HG03558 (cell line): ENCODE measurements around the gene OLIG3.

Experiments
- ATAC-seq: cut with Tn5 transposase; IDR thresholded peaks from one replicate; pipeline ENCODE4 v1.9.1; 2021; ENCODE audit warnings: moderate number of reproducible peaks; ENCODE audit not compliant: unreplicated experiment; ENCODE audit errors: extremely low read depth

The OLIG3 gene

DNA sequence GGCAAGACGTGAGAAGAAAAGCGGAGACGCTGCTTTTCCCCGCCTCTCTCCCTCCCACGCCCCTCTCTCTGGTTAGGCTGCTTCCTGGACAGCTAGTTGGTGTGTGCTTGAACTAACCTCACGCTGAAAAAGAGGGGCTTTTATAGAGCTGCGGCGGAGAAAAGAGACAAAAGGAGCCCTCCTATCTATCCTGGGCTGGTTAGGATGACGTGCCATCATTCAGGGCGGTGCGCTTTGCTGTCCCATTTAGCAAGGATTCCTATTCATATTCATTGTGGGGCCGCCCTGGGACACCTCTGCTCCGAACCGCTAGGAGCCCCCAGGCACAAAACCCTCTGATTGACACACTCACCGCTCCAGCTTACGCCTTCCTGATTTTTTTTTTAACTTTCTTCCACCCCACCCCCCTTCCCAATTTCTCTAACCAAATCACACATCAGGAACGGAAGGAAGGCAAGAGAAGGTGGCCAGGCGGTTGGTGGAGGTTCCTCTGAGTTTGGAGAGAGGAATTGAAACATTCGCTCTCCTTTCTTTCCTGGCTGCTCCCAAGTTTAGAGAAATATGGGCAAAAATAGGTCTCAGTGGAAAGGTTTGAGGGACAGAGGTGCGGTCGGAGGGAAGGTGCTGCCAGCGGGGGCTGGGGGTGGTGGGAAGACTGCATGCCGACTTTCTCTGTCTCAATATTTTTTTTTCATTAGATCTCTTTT lies at the start of gene OLIG3:
OLIG3 (minus strand) TSS at position 114 of the 707 bp plus-strand sequence. CDS start 224 bp downstream, outside the sequence.
- ATAC-seq: no peak

DNA sequence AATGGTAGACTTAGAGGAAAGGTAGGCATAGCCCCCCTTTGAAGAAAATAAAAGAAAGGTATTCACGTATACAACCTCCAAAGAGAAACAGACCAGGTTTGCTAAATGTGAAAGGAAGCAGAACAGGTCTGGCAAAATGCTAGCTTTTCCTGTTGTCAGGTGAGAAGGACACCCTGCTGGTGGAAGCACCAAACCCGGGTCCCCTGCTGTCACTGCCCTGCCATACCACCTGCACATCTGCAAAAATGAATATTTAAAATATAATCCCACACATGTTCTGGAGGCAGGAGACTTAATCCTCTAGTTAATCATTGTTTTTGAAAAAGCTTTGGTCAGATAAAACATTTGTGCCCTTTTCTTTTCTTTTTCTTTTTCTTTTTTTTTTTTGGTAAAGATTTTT lies 48.9 kb upstream of the OLIG3 start:
- ATAC-seq: no peak

- ATAC-seq: no peak
Observed at GRCh38 chr6:137542713-137543112, 48.5 kb upstream of the OLIG3 start.

DNA sequence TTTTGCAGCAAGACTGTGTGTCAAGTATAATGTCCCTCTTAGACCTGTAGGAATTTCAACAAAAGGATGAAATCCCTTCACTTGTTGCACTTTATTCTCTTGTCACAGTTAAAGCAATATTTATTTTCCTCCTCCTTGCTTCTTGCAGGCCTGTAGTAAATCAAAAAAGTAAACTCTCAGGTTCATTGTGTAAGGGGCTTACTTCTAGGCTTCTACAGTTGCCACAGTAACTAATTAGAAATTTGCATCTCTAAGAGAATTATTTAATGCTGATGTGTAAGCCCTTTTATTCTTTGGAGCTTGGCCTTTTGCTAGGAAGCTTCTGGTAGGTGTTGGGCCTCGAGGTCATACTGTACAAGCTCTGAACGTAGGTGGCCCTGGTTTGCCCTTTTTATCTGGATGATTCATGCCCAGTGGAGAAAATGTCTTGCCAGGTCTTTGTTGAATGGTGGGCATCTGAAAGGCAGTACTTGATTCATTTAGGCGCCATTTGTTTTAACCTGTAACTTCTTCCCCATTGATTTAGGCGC lies 47.4 kb upstream of the OLIG3 start:
- no peak for ATAC-seq

DNA sequence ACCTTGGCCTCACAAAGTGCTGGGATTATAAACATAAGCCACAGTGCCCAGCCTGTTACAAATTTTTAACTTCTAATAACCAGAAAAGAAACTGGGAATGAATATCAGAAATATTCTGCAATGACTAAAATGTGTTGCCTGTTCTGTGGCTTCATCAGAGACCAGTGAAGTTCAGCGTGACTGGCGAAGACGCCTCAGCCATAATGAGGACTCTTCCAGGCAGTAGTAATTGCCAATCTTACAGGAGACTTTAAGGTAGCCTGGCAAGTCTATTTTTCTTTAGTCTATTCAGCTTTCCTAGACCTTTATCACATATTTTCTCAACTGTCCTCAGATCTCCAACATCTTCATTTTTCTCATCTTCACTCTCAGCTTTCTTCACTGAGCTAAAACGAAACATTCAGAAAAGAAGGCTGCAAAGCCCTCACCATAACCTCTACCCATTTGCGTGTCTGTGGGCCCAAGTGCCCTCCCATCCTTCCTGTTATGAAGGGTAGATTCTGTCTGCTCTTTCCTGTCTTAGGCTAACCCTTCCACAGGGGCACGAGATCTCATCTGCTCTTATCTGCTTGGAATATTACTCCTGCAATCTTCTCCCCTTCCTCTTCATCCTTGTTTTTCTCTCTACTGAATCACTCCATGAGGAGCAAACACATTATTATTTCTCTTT lies 42.0 kb upstream of the OLIG3 start:
- ATAC-seq: no peak

- no peak for ATAC-seq
Observed at GRCh38 chr6:137531376-137532092, 37.3 kb upstream of the OLIG3 start.

DNA sequence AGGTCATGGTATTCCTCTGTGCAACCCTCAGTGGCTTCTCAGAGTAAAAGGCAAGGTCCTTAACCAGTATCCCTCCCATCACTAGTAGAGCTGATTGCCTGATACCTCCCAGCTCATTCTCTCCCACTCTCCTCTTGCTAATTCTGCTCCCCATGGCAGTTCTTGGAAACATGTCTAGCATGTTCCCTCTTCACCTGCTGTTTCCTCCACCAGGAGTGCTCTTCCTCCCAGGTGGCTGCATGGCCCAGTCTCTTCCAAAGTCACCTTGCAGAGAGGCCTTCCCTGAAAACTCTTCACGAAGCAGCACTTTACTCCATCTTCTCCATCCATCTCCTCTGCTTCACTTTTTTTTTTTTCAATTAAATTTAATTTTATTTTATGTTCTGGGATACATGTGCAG lies 36.2 kb upstream of the OLIG3 start:
- no peak for ATAC-seq

DNA sequence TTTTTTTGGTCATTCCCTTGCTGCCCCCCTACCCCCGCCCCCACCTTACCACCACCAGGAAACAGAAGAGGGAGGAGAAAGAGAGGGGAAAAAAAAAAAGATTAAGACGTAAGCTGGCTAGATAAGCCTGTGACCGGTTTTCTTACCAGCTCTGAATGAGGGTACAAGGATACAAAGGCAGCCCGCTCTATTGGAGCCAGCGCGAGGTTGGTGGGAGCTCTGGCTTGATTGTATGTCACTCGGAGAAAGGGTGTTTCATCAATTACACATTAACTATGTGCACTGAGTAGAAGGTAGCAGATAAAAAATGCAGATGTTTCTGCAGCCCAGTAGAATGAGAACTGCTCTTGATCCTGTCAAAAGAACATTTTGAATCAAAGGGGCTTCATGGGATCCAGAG lies 28.6 kb upstream of the OLIG3 start:
- ATAC-seq: no peak

- ATAC-seq: no peak
Observed at GRCh38 chr6:137522198-137522798, 28.1 kb upstream of the OLIG3 start.

DNA sequence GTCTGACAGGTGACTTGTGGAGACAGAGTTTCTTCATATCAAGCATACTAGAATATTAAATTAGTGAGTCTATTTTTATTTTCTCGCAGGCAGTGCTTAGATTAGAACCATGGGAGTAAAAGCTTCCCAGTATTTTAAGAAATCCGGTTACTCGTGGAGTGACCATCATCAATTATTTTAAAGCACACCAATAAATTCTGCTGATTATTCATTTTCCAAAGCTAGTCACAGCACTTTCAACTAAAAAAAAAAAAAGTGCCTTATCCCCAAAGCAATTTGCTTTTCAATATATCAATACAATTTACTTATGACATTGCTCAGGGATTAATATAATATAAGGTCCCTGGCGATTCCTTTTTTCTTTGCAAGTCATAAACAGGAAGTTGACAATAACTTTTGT lies 26.3 kb upstream of the OLIG3 start:
- no peak for ATAC-seq

DNA sequence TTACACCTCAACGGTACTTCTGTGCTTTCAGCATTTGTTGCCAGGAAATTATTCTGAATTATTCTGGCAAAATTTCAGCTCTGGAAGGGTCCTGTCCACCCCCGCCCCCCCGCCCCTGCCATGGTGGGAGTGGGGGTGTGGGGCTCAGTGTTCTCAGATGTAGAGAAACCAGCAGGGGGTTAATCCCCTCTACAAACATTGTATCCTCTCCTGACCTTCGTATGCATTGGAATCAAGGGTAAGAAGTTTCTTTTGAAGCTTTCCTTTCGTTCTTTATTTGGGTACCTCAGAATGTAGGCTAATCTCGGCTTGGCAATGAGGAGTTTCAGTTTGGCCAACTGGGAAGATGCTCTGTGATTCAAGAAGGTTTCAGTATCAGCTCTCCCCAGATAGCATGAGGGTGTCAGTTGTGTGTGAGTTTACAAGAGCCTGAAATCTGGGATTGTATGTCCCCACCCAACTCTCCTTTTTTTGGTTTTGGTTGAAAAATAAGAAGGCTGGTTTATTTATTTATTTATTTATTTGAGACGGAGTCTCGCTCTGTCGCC lies 25.5 kb upstream of the OLIG3 start:
- no peak for ATAC-seq

DNA sequence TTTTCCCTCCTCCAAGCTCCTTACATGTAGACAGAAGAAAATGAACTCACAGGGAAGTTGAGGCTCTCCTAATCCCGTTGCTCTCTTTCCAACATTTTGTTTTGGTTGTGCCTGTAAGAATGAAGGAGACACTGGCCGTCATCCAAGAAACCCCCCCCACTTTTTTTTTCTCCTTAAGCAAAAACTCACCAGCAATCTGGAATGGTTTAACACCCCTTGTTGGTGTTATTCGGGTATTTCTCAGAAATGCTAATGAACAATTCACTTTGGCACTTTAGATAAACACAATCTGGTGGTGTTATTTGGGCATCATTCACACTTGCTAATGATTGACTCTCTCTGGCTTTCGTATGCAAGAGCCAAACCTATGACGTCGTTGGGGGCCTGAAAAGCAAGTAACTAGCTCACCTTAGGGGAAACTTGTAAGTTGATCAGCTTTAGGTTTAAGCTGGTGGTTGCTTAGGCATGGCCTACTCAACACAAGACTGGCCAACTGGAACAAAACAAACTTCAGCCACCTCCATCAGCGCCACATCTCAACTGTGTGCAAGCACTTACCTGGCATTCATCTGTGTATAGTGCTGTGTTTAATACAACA lies 24.3 kb upstream of the OLIG3 start:
- ATAC-seq: no peak

GRCh38 chr6:137514418-137514817 lies 20.2 kb upstream of the OLIG3 start:
- no peak for ATAC-seq

DNA sequence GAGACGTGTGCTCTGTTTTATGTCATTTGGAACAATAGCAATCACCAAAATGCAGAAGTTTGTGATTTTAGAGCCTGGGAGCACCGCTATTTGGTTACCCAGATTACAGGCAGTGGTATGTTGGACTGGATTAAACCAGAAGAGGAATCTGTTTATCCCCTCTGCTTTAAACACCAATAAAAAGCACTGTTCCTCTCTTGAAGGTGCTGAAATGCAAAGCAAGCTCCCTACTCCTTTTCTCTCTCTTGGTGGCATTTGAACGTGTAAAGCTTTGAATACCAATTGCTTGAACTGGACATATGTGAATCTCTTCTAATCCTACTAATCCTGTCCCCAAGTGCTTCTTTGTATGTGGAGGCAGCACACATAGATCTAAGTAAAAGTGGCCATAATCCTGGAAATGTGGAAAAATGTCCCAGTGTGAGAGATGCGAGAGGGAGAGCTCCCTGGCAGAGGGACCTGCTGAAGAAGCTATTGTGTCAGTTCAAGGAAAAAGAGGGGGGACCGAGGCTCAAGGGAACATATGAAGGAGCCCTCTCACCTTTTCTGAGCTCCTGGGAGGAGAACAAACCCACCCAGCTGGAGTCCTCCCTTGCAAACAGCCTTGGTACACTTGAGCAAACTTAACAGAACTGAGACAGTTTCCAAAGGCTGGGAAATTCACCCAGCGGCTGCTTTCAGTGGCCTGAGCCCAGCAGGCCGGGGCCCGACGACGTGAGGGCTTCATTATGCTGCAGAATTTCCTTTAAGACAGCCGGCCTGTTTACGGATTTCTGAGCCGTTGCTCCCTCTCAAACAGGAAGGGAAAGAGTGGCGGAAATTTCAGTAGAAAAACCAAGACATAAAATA lies 18.8 kb upstream of the OLIG3 start:
- ATAC-seq: no peak

DNA sequence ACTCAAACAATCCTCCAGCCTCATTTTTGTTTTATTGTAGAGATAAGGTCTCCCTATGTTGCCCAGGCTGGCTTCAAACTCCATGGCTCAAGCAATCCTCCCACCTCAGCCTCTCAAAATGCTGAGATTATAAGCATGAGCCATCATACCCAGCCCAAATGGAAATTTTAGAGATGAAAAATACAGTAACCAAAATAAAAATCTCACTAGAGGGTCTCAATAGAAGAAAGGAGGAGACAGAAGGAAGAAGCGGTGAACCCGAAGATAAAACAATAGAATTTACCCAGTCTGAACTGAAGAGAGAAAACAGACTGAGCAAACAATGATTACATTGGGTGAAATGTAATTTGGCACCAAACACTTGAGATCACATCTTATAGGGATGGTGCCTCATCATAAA lies 16.7 kb upstream of the OLIG3 start:
- ATAC-seq: no peak

DNA sequence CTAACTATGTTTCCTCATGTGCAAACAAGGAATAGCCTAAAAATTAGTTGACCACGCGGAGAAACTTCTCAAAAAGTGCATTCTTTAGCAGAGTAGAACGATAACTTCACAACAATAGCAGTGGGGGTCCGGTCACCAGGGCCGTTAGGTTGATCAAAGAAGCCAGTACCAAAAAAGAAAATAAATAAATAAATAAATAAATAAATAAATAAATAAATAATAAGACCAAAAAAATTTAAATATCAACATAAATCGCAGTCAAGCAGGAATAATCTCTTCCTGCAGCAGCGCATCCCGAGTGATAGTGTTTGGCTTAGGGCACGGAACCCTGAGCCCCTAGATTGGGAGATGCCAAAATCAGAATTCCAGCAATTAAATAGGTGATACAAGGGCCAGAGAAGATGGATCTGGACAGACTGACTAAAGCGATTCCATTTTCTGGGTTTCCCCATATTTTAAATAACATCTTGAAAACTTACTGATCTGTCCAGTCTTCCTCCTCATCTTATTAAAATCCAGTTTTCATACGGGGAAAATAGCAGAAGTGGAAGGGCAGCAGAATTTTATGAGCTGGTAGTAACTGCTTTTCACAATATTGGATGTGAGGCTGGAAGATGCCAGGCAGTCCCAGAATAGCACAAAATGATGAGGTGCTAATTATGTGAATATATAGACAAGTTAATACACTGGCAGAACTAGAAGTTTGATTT lies 4.4 kb upstream of the OLIG3 start:
- ATAC-seq: no peak

- ATAC-seq: no peak
Observed at GRCh38 chr6:137497721-137498463, 3.7 kb upstream of the OLIG3 start.
